ENCODE results near the gene FGB. TPM values are rescaled to one million over a fixed set of nuclear protein-coding genes. Genes with fewer than 3 reads are reported as not detected.
"Not testable (repeated sequence)": the region's sequence is repeated elsewhere in the genome, so short reads cannot be mapped to it uniquely, and the experiment has no call there.

The FGB gene
- total and polyA plus RNA-seq, 2 of the 13 experiments (the other 11 are each of a cell fraction or from before 2014, with no cell fraction given), result 226 to 784 TPM

DNA sequence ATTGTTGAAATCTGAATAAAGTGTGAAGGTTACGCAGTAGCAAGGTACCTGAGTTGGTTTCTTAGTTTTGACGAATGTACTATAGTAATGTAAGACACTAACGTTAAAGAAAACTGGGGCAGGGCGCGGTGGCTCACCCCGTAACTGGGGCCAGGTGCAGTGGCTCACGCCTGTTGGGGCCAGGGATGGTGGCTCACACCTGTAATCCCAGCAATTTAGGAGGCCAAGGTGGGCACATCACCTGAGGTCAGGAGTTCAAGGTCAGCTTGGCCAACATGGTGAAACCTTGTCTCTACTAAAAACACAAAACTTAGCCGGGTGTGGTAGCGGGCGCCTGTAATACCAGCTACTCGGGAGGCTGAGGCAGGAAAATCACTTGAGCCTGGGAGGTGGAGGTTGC lies 34.5 kb downstream of the FGB start (continued):
- TF ChIP-seq ARID5B (CRISPR knock-in tag; IDR thresholded peaks at IDR 0.05), result peak; percentile 47; the same call in 1 of the 2 replicates
- TF ChIP-seq SOX13 (IDR thresholded peaks at IDR 0.05), result not testable (repeated sequence)
- peak in 1 of 2 experiments; percentile 25; a peak in 1 of 4 replicates for TF ChIP-seq SOX13 (CRISPR knock-in tag; conservative IDR thresholded peaks at IDR 0.05 in 1 of 2, IDR thresholded peaks at IDR 0.05 in 1 of 2)
- 0 out of 2 replicates have a peak, but pooled peaks have one; percentile 28 for TF ChIP-seq NR2F2 (IDR thresholded peaks at IDR 0.05; ENCODE audit: borderline replicate concordance, low read depth)
- peak; percentile 72 for TF ChIP-seq ZNF687 (CRISPR knock-in tag; IDR thresholded peaks at IDR 0.05)
- TF ChIP-seq NR2F6 (IDR thresholded peaks at IDR 0.05), result peak; percentile 67
- TF ChIP-seq NR2F6 (CRISPR knock-in tag; IDR thresholded peaks at IDR 0.05), result peak; percentile 67; the same call in 1 of the 2 replicates
- TF ChIP-seq ZNF501 (CRISPR knock-in tag; IDR thresholded peaks at IDR 0.05), result 0 out of 2 replicates have a peak, but pooled peaks have one; percentile 28
- TF ChIP-seq ZNF121 (CRISPR knock-in tag; IDR thresholded peaks at IDR 0.05), result peak; percentile 42; the same call in 1 of the 2 replicates
- TF ChIP-seq, protein P1, sequence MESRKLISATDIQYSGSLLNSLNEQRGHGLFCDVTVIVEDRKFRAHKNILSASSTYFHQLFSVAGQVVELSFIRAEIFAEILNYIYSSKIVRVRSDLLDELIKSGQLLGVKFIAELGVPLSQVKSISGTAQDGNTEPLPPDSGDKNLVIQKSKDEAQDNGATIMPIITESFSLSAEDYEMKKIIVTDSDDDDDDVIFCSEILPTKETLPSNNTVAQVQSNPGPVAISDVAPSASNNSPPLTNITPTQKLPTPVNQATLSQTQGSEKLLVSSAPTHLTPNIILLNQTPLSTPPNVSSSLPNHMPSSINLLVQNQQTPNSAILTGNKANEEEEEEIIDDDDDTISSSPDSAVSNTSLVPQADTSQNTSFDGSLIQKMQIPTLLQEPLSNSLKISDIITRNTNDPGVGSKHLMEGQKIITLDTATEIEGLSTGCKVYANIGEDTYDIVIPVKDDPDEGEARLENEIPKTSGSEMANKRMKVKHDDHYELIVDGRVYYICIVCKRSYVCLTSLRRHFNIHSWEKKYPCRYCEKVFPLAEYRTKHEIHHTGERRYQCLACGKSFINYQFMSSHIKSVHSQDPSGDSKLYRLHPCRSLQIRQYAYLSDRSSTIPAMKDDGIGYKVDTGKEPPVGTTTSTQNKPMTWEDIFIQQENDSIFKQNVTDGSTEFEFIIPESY (CRISPR knock-in tag; IDR thresholded peaks at IDR 0.05), result peak; percentile 78
- peak; percentile 29; the same call in 1 of the 2 replicates for TF ChIP-seq ZNF644 (CRISPR knock-in tag; IDR thresholded peaks at IDR 0.05; ENCODE audit: low read depth)
- TF ChIP-seq HDAC1 (CRISPR knock-in tag; IDR thresholded peaks at IDR 0.05), result 0 out of 2 replicates have a peak, but pooled peaks have one; percentile 10
